Tibial nerve (tissue), 4 donors: ENCODE results near the gene CAPN8. TPM values are rescaled to one million over a fixed set of nuclear protein-coding genes. Genes with fewer than 3 reads are reported as not detected.

ENCODE experiments used
- DNase-seq, 2 donors: peaks; one replicate each; pipeline ENCODE4 v3.0.0-alpha.2; 2019; ENCODE audit warnings: low spot score in 2 of 2
- H3K27ac ChIP-seq, 4 donors: fragments of 200-600 bp; sonication (generic) in 3 of 4; one replicate each; pipeline ENCODE4 v1.5.1; 2017 to 2019; ENCODE audit warnings: mild to moderate bottlenecking in 1 of 4
- H3K27me3 ChIP-seq, 2 donors: fragments of 200-600 bp; sonication (generic) in 1 of 2; one replicate each; pipeline versions ENCODE4 v1.5.1 to v1.6.0; 2017 to 2019
- H3K36me3 ChIP-seq, 3 donors: fragments of 200-600 bp; sonication (generic); one replicate each; pipeline ENCODE4 v1.5.1; 2018 to 2019
- H3K4me1 ChIP-seq, 4 donors: fragments of 200-600 bp; sonication (generic) in 3 of 4; one replicate each; pipeline ENCODE4 v1.5.1; 2017 to 2019
- H3K4me3 ChIP-seq, 4 donors: fragments of 200-600 bp; sonication (generic) in 3 of 4; one replicate each; pipeline ENCODE4 v1.5.1; 2017 to 2019; ENCODE audit warnings: mild to moderate bottlenecking in 1 of 4, moderate library complexity in 1 of 4
- H3K9me3 ChIP-seq, 4 donors: fragments of 200-600 bp; sonication (generic) in 3 of 4; one replicate each; pipeline ENCODE4 v1.5.1; 2017 to 2019
- EP300 ChIP-seq, 2 donors: sonication (generic); formaldehyde crosslinking; IDR thresholded peaks; one replicate each; pipeline ENCODE4 v1.6.1; 2017; ENCODE audit warnings: antibody characterized with exemption in 2 of 2, mild to moderate bottlenecking in 1 of 2
- POLR2A ChIP-seq, 2 donors: fragments of 450-650 bp; IDR thresholded peaks; one replicate each; pipeline ENCODE4 v1.6.1; 2017; ENCODE audit warnings: antibody characterized with exemption in 2 of 2, mild to moderate bottlenecking in 2 of 2, moderate library complexity in 2 of 2
- WGBS, 2 donors: methylation state at CpG; one replicate each; pipeline ENCODE4 v1.1.5; 2018; 5-methylcytosine and 5-hydroxymethylcytosine counted together
- total RNA-seq, 4 donors: library from RNA; depleted of rRNA; stranded (reverse); fragments of >200 nt; gene quantifications; one replicate each; pipeline ENCODE4 v1.1.0, GENCODE V29; 2016
- TF ChIP-seq, protein P1 (sequence below), 5 experiments: fragments of 200-600 bp in 3 of 5; fragments of 450-650 bp in 2 of 5; sonication (generic) in 3 of 5; IDR thresholded peaks; one replicate each; pipeline ENCODE4 v1.5.1; 2016 to 2019; ENCODE audit warnings: antibody characterized with exemption in 5 of 5, mild to moderate bottlenecking in 3 of 5, moderate library complexity in 2 of 5

Gene CAPN8
- total RNA-seq, 4 donors from 2014 or later, result not detected

GRCh38 chr1:223551610-223552009 lies 113.9 kb downstream of the CAPN8 start:
- Histone ChIP-seq H3K27me3 (no peaks in the 10 kb centered on the region), H3K9me3 (peaks cover 0 to 9% (median 0%) of the 10 kb centered on the region in 4 donors), H3K36me3 (no peaks in the 10 kb centered on the region), H3K4me1 (no peaks in the 10 kb centered on the region), H3K4me3 (no peak overlapping the region), H3K27ac (no peak overlapping the region)
- TF ChIP-seq, protein P1, sequence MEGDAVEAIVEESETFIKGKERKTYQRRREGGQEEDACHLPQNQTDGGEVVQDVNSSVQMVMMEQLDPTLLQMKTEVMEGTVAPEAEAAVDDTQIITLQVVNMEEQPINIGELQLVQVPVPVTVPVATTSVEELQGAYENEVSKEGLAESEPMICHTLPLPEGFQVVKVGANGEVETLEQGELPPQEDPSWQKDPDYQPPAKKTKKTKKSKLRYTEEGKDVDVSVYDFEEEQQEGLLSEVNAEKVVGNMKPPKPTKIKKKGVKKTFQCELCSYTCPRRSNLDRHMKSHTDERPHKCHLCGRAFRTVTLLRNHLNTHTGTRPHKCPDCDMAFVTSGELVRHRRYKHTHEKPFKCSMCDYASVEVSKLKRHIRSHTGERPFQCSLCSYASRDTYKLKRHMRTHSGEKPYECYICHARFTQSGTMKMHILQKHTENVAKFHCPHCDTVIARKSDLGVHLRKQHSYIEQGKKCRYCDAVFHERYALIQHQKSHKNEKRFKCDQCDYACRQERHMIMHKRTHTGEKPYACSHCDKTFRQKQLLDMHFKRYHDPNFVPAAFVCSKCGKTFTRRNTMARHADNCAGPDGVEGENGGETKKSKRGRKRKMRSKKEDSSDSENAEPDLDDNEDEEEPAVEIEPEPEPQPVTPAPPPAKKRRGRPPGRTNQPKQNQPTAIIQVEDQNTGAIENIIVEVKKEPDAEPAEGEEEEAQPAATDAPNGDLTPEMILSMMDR (IDR thresholded peaks at IDR 0.05), result no peak
- no peak for TF ChIP-seq EP300 (IDR thresholded peaks at IDR 0.05)
- DNase-seq, result no peak
- 70 to 81% methylated on average over 3 of the region's 3 CpGs for WGBS, 2 donors

GRCh38 chr1:223549740-223550139 lies 115.8 kb downstream of the CAPN8 start:
- Histone ChIP-seq H3K4me3 (no peak overlapping the region), H3K27ac (no peak overlapping the region), H3K4me1 (no peaks in the 10 kb centered on the region), H3K27me3 (no peaks in the 10 kb centered on the region), H3K9me3 (peaks cover 0 to 9% (median 0%) of the 10 kb centered on the region in 4 donors), H3K36me3 (no peaks in the 10 kb centered on the region)
- TF ChIP-seq POLR2A (IDR thresholded peaks at IDR 0.05) (no peak), EP300 (IDR thresholded peaks at IDR 0.05) (no peak)
- TF ChIP-seq, protein P1 (IDR thresholded peaks at IDR 0.05), result no peak
- no peak for DNase-seq
- 88 to 100% methylated on average over 1 of the region's 1 CpG for WGBS, 2 donors

- TF ChIP-seq, protein P1 (IDR thresholded peaks at IDR 0.05), result no peak
- no peak for TF ChIP-seq POLR2A (IDR thresholded peaks at IDR 0.05)
- no peak for TF ChIP-seq EP300 (IDR thresholded peaks at IDR 0.05)
- WGBS, 2 donors, result 73 to 76% methylated on average over 7 of the region's 7 CpGs
- no peaks in the 10 kb centered on the region for H3K4me1 ChIP-seq
- no peaks in the 10 kb centered on the region for H3K36me3 ChIP-seq
- no peak overlapping the region for H3K27ac ChIP-seq
- H3K9me3 ChIP-seq, result peaks cover 0 to 9% (median 0%) of the 10 kb centered on the region in 4 donors
- DNase-seq, result no peak
- no peaks in the 10 kb centered on the region for H3K27me3 ChIP-seq
- H3K4me3 ChIP-seq, result no peak overlapping the region
These were observed 118.0 kb downstream of the CAPN8 start for GRCh38 chr1:223547316-223548114.

- no peak for TF ChIP-seq POLR2A (IDR thresholded peaks at IDR 0.05)
- TF ChIP-seq EP300 (IDR thresholded peaks at IDR 0.05), result no peak
- TF ChIP-seq, protein P1 (IDR thresholded peaks at IDR 0.05), result no peak
- Histone ChIP-seq H3K36me3 (no peaks in the 10 kb centered on the region), H3K4me1 (no peaks in the 10 kb centered on the region), H3K27ac (no peak overlapping the region), H3K4me3 (no peak overlapping the region), H3K9me3 (peaks cover 0 to 9% (median 0%) of the 10 kb centered on the region in 4 donors), H3K27me3 (no peaks in the 10 kb centered on the region)
- WGBS, 2 donors, result 68 to 69% methylated on average over 4 of the region's 4 CpGs
- no peak for DNase-seq
These were observed 120.2 kb downstream of the CAPN8 start for GRCh38 chr1:223545343-223545742.

GRCh38 chr1:223543560-223543959 lies 121.9 kb downstream of the CAPN8 start:
- Histone ChIP-seq H3K27ac (no peak overlapping the region), H3K27me3 (no peaks in the 10 kb centered on the region), H3K9me3 (peaks cover 0 to 7% (median 0%) of the 10 kb centered on the region in 4 donors), H3K36me3 (no peaks in the 10 kb centered on the region), H3K4me3 (no peak overlapping the region), H3K4me1 (no peaks in the 10 kb centered on the region)
- no peak for DNase-seq
- TF ChIP-seq, protein P1 (IDR thresholded peaks at IDR 0.05), result no peak
- TF ChIP-seq POLR2A (IDR thresholded peaks at IDR 0.05) (no peak), EP300 (IDR thresholded peaks at IDR 0.05) (no peak)
- WGBS, 2 donors, result 82% methylated on average over 3 to 4 of the region's 4 CpGs
